GM10266 (cell line): ENCODE data around the gene CCDC28B.

Experiments
- DNase-seq: peaks from one replicate; pipeline ENCODE4 v3.0.0; 2012; ENCODE audit errors: extremely low spot score
- TF ChIP-seq, protein P1 (sequence below): IDR thresholded peaks from 2 replicates; pipeline ENCODE4 v1.5.1; 2012; ENCODE audit warnings: mild to moderate bottlenecking, low read depth; ENCODE audit not compliant: control insufficient read depth, insufficient read depth; ENCODE audit errors: missing control alignments

CCDC28B gene

DNA sequence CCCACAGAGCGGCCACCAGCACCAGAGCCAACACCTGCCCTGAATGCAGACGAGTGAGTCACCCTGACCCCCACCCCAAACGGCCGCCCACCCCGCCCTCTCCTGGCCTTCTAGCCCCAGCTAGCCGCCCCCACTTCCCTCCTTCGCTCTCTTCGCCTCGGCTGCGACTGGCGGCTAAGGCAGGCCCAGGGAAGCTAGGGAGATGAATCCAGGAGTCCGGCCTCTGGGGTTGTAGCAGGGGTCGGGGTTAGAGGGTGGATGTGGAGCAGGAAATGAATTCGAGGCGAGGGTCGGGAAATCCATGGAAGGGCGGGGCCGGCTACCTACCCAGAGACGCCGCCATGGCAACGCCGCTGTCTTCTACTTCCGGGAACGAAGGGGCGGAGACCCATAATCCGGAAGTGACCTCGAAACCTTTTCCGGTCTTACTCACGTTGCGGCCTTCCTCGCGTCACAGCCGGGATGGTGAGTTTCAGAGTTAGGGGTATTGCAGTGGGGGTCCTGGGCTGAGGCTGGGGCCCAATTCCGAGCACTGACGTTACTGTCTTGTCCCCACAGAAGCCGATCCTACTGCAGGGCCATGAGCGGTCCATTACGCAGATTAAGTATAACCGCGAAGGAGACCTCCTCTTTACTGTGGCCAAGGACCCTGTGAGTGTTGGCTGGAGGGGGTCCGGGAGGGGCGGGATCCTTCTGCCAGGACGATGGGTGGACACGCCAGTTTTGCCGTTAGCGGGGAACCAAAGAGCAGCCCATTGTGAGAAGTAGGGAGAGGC is 21.8 kb downstream of the CCDC28B start, which contains the start of the genes EIF3I and TMEM234:
TSS of gene EIF3I (plus strand) at position 428 of the 776 bp plus-strand sequence. CDS start at position 463, 35 bp downstream.
TSS of gene TMEM234 (minus strand) at position 374 of the 776 bp plus-strand sequence. CDS start at position 343, 31 bp downstream.
- TF ChIP-seq, protein P1, sequence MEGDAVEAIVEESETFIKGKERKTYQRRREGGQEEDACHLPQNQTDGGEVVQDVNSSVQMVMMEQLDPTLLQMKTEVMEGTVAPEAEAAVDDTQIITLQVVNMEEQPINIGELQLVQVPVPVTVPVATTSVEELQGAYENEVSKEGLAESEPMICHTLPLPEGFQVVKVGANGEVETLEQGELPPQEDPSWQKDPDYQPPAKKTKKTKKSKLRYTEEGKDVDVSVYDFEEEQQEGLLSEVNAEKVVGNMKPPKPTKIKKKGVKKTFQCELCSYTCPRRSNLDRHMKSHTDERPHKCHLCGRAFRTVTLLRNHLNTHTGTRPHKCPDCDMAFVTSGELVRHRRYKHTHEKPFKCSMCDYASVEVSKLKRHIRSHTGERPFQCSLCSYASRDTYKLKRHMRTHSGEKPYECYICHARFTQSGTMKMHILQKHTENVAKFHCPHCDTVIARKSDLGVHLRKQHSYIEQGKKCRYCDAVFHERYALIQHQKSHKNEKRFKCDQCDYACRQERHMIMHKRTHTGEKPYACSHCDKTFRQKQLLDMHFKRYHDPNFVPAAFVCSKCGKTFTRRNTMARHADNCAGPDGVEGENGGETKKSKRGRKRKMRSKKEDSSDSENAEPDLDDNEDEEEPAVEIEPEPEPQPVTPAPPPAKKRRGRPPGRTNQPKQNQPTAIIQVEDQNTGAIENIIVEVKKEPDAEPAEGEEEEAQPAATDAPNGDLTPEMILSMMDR: no peak
- peak; percentile 92 for DNase-seq

DNA sequence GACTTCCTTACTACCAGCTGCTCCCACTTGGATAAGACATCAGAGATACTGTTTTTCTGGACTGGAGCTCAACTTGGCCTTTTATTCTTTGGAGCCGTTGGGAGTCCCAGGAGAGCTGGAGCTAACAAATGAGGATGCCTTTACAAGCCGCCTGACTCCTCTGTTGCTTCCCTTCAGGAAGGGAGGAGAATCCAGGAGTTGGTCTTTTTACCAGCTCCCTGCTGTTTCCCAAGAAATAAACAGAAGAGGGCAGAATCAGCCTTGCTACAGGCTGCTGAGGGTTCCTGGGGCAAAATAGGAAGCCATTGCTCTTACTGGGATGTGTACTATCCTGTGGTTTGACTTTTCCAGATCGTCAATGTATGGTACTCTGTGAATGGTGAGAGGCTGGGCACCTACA is 23.3 kb downstream of the CCDC28B start:
- TF ChIP-seq, protein P1: no peak
- no peak for DNase-seq

DNA sequence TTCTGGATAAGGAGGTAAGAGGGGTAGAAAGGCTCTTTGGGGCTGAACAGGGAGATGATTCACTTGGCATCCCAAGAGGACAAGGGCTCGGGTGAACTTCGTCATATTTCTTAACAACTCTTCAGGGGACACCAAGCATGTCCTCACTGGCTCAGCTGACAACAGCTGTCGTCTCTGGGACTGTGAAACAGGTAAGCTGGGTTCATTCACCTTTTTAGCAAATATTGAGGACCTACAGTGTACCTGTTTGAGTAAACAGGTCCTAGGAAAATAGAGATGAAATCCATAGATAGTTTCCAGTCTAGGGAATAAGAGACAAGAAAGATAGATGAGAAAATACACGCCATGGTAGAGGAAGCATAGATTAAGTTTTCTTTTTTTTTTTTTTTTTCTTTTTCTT is 23.9 kb downstream of the CCDC28B start:
- TF ChIP-seq, protein P1: no peak
- no peak for DNase-seq

- TF ChIP-seq, protein P1: no peak
- no peak for DNase-seq
Measured at GRCh38 chr1:32228771-32229170, 28.4 kb downstream of the CCDC28B start.

- TF ChIP-seq, protein P1: no peak
- DNase-seq: no peak
Measured at GRCh38 chr1:32231843-32232432, 31.5 kb downstream of the CCDC28B start.

DNA sequence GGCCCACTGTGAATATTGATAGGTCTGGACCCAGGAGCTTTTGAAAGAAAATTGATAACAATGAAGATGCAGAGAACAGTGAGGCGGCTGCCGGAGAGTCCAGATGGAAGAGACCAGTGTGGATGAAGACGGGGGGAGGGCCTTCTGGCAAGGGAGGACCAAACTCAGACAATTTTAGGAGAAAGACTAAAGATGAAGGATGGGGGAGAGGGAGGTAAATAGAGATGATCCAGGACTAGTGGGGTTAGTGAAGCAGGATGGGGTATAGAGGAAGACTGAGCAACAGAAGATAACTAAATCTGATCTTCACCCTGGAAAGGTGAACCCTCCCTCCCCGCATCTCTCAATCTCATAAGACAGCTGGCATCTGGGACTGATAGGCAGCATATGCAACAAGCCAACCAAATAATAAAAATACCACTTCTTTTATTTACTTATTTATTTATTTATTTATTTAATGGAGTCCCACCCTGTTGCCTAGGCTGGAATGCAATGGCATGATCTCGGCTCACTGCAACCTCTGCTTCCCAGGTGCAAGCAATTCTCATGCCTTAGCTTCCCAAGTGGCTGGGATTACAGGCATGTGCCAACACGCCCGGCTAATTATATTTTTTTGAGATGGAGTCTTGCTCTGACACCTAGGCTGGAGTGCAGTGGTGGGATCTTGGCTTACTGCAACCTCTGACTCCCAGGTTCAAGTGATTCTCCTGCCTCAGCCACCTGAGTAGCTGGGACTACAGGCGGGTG is 32.3 kb downstream of the CCDC28B start:
- TF ChIP-seq, protein P1: no peak
- no peak for DNase-seq
